Measurements from ENCODE around the gene ANKRD2.
"Not testable (repeated sequence)": the region's sequence is repeated elsewhere in the genome, so short reads cannot be mapped to it uniquely, and the experiment has no call there.

The ANKRD2 gene

DNA sequence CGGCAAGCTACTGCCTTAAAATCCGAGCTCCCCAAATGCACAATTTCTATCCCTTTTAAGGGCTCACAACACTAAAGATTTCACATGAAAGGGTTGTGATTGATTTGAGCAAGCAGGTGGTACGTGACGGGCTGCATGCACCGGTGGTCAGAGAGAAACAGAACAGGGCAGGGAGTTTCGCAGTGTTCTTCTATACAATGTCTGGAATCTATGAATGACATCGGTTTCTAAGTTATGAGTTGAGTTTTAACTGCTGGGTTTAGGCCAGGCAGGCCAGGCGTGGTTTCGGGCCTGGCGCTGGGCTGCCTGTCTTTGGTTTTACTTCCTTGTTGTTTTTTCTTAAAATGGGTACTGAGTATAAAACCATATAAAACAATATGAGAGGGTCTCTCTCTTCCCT is 17.0 kb upstream of the ANKRD2 start:
- not testable (repeated sequence) for H3K4me1 Mint-ChIP-seq (ENCODE audit: low read depth)

DNA sequence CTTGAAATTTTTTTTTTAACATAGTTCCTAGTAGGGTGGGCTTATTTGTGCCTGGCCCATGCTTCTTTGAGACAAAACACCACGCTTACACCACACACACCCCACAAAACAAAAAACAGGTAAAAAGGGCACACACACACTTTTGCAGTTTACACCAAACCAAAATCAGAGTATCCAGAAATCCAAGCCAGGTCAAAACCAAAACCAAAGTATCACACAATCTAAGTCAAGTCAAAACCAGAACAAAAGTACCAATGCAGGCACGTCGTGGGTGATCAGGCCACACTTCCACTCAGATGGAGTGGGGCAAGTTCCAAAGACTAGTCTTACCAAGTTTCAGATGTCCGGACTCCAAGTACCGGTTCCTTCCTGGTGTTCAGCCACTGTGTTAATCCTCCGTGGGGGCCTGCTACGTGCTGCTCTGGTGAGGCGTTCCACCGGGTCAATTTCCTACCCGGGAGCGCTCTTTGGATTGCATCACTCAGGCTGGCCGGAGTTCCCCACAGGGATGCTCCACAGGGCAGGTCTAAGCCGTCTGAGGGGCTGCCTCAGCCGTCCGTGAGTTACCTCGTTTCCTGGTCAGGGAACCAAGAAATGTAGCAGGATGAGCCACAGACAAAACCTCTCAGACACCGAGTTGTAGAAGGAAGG is 11.7 kb upstream of the ANKRD2 start:
- not testable (repeated sequence) for H3K36me3 Mint-ChIP-seq (ENCODE audit: low read depth); H3K4me3 Mint-ChIP-seq; H3K27ac Mint-ChIP-seq; H3K27me3 Mint-ChIP-seq; H3K4me1 Mint-ChIP-seq (ENCODE audit: low read depth); H3K9me3 Mint-ChIP-seq

More for the DNA sequence above, 17.0 kb upstream of the ANKRD2 start:
- H3K36me3 Mint-ChIP-seq (ENCODE audit: low read depth); H3K27me3 Mint-ChIP-seq; H3K9me3 Mint-ChIP-seq; H3K4me3 Mint-ChIP-seq; H3K27ac Mint-ChIP-seq: not testable (repeated sequence)

DNA sequence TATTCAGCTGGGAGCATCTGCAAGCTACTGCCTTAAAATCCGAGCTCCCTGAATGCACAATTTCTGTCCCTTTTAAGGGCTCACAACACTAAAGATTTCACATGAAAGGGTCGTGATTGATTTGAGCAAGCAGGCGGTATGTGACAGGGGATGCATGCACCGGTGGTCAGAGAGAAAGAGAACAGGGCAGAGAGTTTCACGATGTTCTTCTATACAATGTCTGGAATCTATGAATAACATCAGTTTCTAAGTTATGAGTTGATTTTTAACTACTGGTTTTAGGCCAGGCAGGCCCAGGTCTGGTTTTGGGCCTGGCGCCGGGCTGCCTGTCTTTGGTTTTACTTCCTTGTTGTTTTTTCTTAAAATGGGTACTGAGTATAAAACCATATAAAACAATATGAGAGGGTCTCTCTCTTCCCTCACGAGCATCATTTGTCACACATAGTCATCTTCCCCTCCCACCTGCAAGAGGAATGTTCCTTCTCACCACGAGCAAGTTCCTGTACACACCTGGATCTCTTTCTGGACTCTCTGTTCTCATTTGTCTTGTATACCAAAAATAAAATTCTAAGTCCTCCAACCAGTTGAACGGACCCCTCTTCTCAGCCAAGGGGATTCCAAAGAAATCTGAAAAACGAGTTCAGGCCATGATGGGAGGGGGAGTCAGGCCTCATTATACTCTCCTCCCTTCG is 11.0 kb upstream of the ANKRD2 start:
- not testable (repeated sequence) for H3K27ac Mint-ChIP-seq; H3K36me3 Mint-ChIP-seq (ENCODE audit: low read depth); H3K27me3 Mint-ChIP-seq; H3K4me3 Mint-ChIP-seq; H3K4me1 Mint-ChIP-seq (ENCODE audit: low read depth); H3K9me3 Mint-ChIP-seq

DNA sequence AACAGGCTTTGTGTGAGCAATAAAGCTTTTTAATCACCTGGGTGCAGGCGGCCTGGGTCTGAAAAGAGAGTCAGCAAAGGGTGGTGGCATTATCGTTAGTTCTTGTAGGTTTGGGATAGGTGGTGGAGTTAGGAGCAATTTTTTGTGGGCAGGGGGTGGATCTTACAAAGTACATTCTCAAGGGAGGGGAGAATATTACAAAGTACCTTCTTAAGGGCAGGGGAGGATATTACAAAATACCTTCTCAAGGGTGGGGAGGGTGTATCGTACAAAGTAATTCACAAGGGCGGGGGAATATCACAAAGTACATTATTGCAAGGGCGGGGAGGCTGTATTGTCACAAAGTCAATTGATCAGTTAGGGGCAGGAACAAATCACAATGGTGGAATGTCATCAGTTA is 10.2 kb upstream of the ANKRD2 start:
- H3K27ac Mint-ChIP-seq; H3K4me1 Mint-ChIP-seq (ENCODE audit: low read depth); H3K4me3 Mint-ChIP-seq; H3K27me3 Mint-ChIP-seq; H3K9me3 Mint-ChIP-seq; H3K36me3 Mint-ChIP-seq (ENCODE audit: low read depth): not testable (repeated sequence)

DNA sequence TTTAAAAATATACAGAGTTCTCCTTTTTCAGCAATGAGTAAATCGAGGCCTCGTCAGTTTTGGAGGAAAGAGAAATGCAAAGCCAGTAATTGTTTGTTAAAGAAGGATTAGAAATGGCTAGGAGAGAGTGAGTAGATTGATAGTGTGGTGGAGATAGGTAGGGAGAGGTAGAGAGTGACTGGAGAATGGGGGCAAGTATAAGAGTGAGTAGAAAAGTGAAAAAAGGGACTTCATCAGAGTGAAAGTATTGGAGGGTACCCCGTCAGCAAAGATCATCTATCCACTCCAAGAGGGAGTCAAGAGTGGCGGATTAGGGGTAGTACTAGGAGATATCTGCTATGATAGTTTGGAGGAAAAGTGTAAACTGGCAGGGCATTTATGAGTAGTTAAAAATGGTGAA is 9.2 kb upstream of the ANKRD2 start:
- Mint-ChIP-seq H3K4me1 (ENCODE audit: low read depth) (no peaks in the 10 kb centered on the region), H3K27ac (no peak overlapping the region), H3K9me3 (no peaks in the 10 kb centered on the region), H3K4me3 (no peak overlapping the region), H3K36me3 (ENCODE audit: low read depth) (no peaks in the 10 kb centered on the region), H3K27me3 (no peaks in the 10 kb centered on the region)

DNA sequence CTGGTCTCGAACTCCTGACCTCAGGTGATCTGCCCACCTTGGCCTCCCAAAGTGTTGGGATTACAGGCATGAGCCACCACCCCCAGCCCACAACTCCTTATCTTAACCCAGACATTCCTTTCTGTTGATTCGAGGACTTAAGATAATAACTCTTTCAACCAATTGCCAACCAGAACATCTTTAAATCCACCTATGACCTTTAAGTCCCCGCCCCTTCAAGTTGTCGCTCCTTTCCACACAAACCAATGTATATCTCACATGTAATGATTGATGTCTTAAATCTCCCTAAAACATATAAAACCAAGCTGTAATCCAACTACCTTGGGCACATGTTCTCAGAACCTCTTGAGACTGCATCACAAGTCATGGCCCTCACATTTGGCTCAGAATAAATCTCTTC is 7.8 kb upstream of the ANKRD2 start:
- Mint-ChIP-seq H3K4me3 (no peak overlapping the region), H3K4me1 (ENCODE audit: low read depth) (no peaks in the 10 kb centered on the region), H3K36me3 (ENCODE audit: low read depth) (no peaks in the 10 kb centered on the region), H3K9me3 (no peaks in the 10 kb centered on the region), H3K27ac (no peak overlapping the region), H3K27me3 (no peaks in the 10 kb centered on the region)

GRCh38 chr10:97566336-97566996 is 6.1 kb upstream of the ANKRD2 start:
- no peak overlapping the region for H3K27ac Mint-ChIP-seq
- H3K36me3 Mint-ChIP-seq (ENCODE audit: low read depth), result no peaks in the 10 kb centered on the region
- no peak overlapping the region for H3K4me3 Mint-ChIP-seq
- no peaks in the 10 kb centered on the region for H3K27me3 Mint-ChIP-seq
- no peaks in the 10 kb centered on the region for H3K4me1 Mint-ChIP-seq (ENCODE audit: low read depth)
- no peaks in the 10 kb centered on the region for H3K9me3 Mint-ChIP-seq

- H3K27me3 Mint-ChIP-seq, result no peaks in the 10 kb centered on the region
- H3K4me1 Mint-ChIP-seq (ENCODE audit: low read depth), result no peaks in the 10 kb centered on the region
- no peak overlapping the region for H3K4me3 Mint-ChIP-seq
- H3K27ac Mint-ChIP-seq, result no peak overlapping the region
- no peaks in the 10 kb centered on the region for H3K9me3 Mint-ChIP-seq
- no peaks in the 10 kb centered on the region for H3K36me3 Mint-ChIP-seq (ENCODE audit: low read depth)
Observed at GRCh38 chr10:97567891-97568290, 4.7 kb upstream of the ANKRD2 start.

GRCh38 chr10:97570146-97570788 is 2.3 kb upstream of the ANKRD2 start:
- H3K27ac Mint-ChIP-seq, result no peak overlapping the region

DNA sequence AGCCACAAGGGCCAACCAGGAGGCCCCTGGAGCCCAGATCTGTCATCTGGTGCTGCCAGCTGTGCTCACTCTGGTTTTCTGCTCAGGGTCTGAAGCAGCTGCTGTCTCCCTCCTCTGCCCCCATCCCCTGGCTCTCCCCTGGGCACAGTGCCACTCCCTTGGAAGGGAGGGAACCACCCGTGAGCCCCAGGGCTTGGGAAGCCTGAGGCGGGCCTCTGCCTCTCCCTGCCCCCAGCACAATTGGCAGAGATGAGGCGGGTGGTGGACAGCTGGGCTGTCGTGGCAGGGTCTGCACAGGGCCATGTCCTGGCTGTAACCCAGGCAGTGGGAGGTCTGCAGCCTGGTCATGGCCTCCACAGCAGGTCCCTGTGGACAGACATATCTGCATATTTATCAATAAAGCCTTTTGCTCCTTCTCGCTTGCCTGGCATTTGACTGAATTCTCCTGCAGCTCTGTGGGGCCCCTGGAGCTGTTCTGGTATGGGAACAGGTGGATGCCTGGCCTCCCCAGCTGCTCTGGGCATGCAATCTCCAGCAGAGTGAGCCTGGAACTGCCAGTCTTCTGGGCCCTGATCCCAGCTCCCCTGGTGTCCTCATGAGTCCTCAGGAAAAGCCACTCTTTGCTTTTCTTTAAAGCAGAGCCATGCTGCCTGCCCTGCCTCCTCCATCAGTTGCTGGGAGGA is 1.6 kb upstream of the ANKRD2 start:
- Mint-ChIP-seq H3K4me1 (ENCODE audit: low read depth) (no peaks in the 10 kb centered on the region), H3K27ac (no peak overlapping the region), H3K27me3 (no peaks in the 10 kb centered on the region), H3K9me3 (no peaks in the 10 kb centered on the region), H3K4me3 (no peak overlapping the region), H3K36me3 (ENCODE audit: low read depth) (no peaks in the 10 kb centered on the region)

More at GRCh38 chr10:97570146-97570788, 2.3 kb upstream of the ANKRD2 start:
- Mint-ChIP-seq H3K4me3 (no peak overlapping the region), H3K36me3 (ENCODE audit: low read depth) (no peaks in the 10 kb centered on the region), H3K4me1 (ENCODE audit: low read depth) (no peaks in the 10 kb centered on the region), H3K9me3 (no peaks in the 10 kb centered on the region), H3K27me3 (no peaks in the 10 kb centered on the region)

DNA sequence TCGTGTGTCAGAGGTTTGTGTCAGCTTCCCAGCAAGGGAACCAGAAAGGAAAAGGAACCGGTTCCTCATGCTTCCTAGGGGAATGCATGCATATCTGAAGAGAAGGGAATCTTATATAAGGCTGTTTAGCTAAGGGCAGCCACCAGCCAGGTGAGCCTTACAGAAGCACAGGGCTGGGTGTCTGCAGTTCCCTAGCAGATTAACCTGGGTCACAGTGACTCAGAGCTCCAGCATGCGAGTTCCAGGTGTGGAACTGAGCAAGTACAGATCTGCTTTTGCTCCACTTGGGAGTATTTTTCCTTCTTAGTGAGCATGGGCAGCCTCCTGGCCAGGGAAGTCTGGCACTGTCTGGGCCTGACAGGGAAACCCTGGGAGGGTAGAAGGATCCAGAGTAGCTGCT is 957 bp upstream of the ANKRD2 start:
- H3K36me3 Mint-ChIP-seq (ENCODE audit: low read depth), result no peaks in the 10 kb centered on the region
- H3K27ac Mint-ChIP-seq, result no peak overlapping the region
- no peak overlapping the region for H3K4me3 Mint-ChIP-seq
- no peaks in the 10 kb centered on the region for H3K27me3 Mint-ChIP-seq
- no peaks in the 10 kb centered on the region for H3K4me1 Mint-ChIP-seq (ENCODE audit: low read depth)
- no peaks in the 10 kb centered on the region for H3K9me3 Mint-ChIP-seq

DNA sequence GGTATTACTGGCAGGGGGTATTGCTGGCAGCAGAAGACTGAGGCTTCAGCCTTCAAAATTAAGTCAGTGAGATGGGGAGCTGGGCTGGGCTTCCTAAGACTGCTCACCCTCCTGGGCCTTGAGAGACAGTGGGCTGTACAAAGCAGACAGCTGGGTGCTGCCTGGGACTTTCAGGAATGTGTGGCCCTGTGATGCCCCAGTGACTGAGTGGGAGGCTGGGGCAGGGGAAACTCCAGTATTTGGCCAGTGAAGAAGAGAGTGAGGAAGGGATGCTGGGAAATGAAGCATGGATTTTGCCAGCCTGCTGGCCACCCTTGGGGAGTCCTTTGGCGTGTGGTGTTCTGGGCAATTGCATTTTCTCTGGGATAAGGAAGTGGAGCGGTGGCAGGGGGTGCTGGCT is 442 bp downstream of the ANKRD2 start:
- Mint-ChIP-seq H3K27me3 (no peaks in the 10 kb centered on the region), H3K27ac (no peak overlapping the region), H3K4me3 (no peak overlapping the region), H3K4me1 (ENCODE audit: low read depth) (no peaks in the 10 kb centered on the region), H3K9me3 (no peaks in the 10 kb centered on the region), H3K36me3 (ENCODE audit: low read depth) (no peaks in the 10 kb centered on the region)

DNA sequence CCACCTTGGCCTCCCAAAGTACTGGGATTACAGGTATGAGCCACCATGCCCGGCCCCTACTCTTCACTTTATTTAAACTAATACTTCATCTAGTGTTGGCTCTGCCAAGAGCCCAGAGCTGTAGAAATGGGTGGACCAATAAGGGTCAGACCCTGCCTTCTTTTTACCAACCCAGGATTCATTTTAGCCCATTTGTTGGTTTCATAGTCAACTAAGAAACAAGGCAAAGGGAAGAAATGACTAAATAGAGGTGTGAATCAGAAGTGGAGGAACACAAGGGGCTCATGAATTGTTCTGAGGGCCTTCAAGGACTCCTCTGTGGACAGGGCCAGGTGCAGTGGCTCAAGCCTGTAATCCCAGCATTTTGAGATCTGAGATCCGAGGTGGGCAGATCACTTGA is 1.1 kb downstream of the ANKRD2 start:
- no peak overlapping the region for H3K4me3 Mint-ChIP-seq
- H3K36me3 Mint-ChIP-seq (ENCODE audit: low read depth), result no peaks in the 10 kb centered on the region
- no peak overlapping the region for H3K27ac Mint-ChIP-seq
- no peaks in the 10 kb centered on the region for H3K4me1 Mint-ChIP-seq (ENCODE audit: low read depth)
- H3K27me3 Mint-ChIP-seq, result peaks cover 3% of the 10 kb centered on the region
- H3K9me3 Mint-ChIP-seq, result no peaks in the 10 kb centered on the region

GRCh38 chr10:97574374-97575126 is 2.0 kb downstream of the ANKRD2 start:
- H3K9me3 Mint-ChIP-seq, result no peaks in the 10 kb centered on the region
- no peaks in the 10 kb centered on the region for H3K4me1 Mint-ChIP-seq (ENCODE audit: low read depth)
- H3K27me3 Mint-ChIP-seq, result peaks cover 5% of the 10 kb centered on the region
- no peaks in the 10 kb centered on the region for H3K36me3 Mint-ChIP-seq (ENCODE audit: low read depth)
- H3K4me3 Mint-ChIP-seq, result no peak overlapping the region
- H3K27ac Mint-ChIP-seq, result no peak overlapping the region

Measured in stimulated activated naive CD8-positive, alpha-beta T cell treated with anti-CD3 and anti-CD28 coated beads, Interleukin-15, Interleukin-2, amounts not matched to agents 100 ng/mL and 50 ng/mL, for 24 hours (primary cell).